Activated CD8-positive, alpha-beta memory T cell treated with anti-CD3 and anti-CD28 coated beads, Interleukin-2, amount 50 U/mL, for 4 hours (primary cell): ENCODE results near the gene NR0B1.

Source experiments
- DNase-seq: peaks from one replicate; pipeline ENCODE4 v3.0.0-alpha.2; 2020

Gene NR0B1

DNA sequence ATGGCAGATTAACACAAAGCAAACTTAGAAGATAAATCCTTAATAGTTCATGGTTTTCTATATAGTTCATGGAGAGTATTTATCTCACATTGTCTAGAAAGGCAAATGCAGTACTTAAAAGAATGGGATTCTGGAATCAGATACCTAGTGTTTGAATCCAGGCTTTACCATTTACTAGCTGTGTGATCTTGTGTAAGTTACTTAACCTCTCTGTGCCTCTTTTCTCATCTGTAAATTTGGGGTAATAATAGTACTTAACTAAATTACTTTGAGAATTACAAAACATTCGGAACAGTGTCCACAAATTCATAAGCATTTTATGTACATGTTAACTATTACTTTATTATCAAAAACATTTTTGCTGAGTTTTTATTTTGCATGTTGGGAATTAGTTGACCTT is 46.4 kb downstream of the NR0B1 start:
- DNase-seq: no peak

DNA sequence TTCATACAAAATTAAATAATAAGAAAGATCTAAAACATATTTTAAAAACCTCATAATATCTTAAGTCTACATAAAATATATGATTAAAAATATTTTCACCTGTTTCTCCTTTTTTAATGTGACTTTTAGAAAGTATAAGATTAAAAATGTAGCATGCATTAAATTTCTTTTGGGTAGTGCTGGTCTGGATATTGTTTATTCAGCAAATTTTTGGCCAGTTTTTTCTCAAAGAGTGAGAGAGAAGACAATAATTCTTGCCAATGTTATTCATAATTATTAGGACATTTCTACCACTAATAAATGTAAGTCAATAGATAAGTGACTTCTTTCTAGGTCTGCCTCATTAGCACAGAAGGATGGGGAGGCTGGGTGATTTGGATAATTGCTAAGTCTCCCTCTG is 48.2 kb downstream of the NR0B1 start:
- DNase-seq: no peak

DNA sequence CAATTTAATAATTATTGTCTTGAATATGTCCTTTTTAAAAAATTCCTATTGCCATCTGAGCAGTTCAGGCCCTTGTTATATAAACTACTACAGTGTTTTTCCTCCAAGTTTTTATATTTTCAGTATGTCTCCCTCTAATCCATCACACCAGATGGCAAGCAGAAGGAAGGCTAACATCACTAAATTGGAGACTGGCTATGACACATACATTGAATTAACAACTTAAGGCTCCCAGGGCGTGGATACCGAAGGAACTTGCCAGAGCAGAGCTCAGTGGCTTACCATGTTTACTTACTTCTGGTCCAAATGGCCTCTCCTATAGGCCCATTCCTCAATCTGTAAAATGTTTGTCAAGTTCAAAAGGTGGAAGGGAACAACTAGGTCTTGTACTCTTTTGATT is 49.3 kb downstream of the NR0B1 start:
- DNase-seq: no peak
